Measurements from ENCODE around the gene HPSE2.

- TF ChIP-seq TP53 (CRISPR knock-in tag; IDR thresholded peaks at IDR 0.05) (no peak), CTCF (IDR thresholded peaks at IDR 0.05) (no peak), EP300 (IDR thresholded peaks at IDR 0.05) (no peak), HMGXB4 (CRISPR knock-in tag; IDR thresholded peaks at IDR 0.05; ENCODE audit: borderline replicate concordance) (no peak), RAD21 (conservative IDR thresholded peaks at IDR 0.05 in 1 of 2, IDR thresholded peaks at IDR 0.05 in 1 of 2) (no peak), POLR2A (IDR thresholded peaks at IDR 0.05; ENCODE audit: low read length) (no peak), NR3C1 (IDR thresholded peaks at IDR 0.05) (no peak), REST (IDR thresholded peaks at IDR 0.05) (no peak)
Measured at GRCh38 chr10:98408799-98409198, 826.9 kb downstream of the HPSE2 start.

Data from A549 (cell line).